GM21825 (cell line): ENCODE measurements around the gene SLC22A5.

Experiments used
- ATAC-seq: cut with Tn5 transposase; IDR thresholded peaks from one replicate; pipeline ENCODE4 v1.9.1; 2021; ENCODE audit warnings: mild to moderate bottlenecking, moderate library complexity; ENCODE audit not compliant: unreplicated experiment

SLC22A5 gene

GRCh38 chr5:132364319-132364718, 5.2 kb upstream of the SLC22A5 start:
- no peak for ATAC-seq

- ATAC-seq, result no peak
Observed at GRCh38 chr5:132365213-132365612, 4.3 kb upstream of the SLC22A5 start.

GRCh38 chr5:132368186-132368585, 1.3 kb upstream of the SLC22A5 start:
- ATAC-seq, result no peak

GRCh38 chr5:132369007-132369473, 470 bp upstream of the SLC22A5 start:
- ATAC-seq, result no peak

- ATAC-seq, result no peak
Observed at GRCh38 chr5:132370181-132370970, 866 bp downstream of the SLC22A5 start.

GRCh38 chr5:132370971-132371602, 1.6 kb downstream of the SLC22A5 start:
- ATAC-seq, result no peak

- no peak for ATAC-seq
Observed at GRCh38 chr5:132371603-132371994, 2.1 kb downstream of the SLC22A5 start.

GRCh38 chr5:132372127-132372526, 2.6 kb downstream of the SLC22A5 start:
- ATAC-seq, result no peak

GRCh38 chr5:132372542-132372941, 3.0 kb downstream of the SLC22A5 start:
- ATAC-seq, result no peak

GRCh38 chr5:132375957-132376356, 6.4 kb downstream of the SLC22A5 start:
- ATAC-seq, result no peak

GRCh38 chr5:132376694-132377641, 7.5 kb downstream of the SLC22A5 start:
- ATAC-seq, result no peak

GRCh38 chr5:132377738-132378137, 8.2 kb downstream of the SLC22A5 start:
- ATAC-seq, result no peak

- ATAC-seq, result no peak
Observed at GRCh38 chr5:132378580-132378979, 9.1 kb downstream of the SLC22A5 start.

GRCh38 chr5:132380047-132380446, 10.5 kb downstream of the SLC22A5 start:
- no peak for ATAC-seq

- no peak for ATAC-seq
Observed at GRCh38 chr5:132380741-132381140, 11.2 kb downstream of the SLC22A5 start.

GRCh38 chr5:132381614-132382013, 12.1 kb downstream of the SLC22A5 start:
- no peak for ATAC-seq

- no peak for ATAC-seq
Observed at GRCh38 chr5:132383261-132383660, 13.8 kb downstream of the SLC22A5 start.

- no peak for ATAC-seq
Observed at GRCh38 chr5:132383984-132384383, 14.5 kb downstream of the SLC22A5 start.

- no peak for ATAC-seq
Observed at GRCh38 chr5:132384506-132385050, 15.1 kb downstream of the SLC22A5 start.

- ATAC-seq, result no peak
Observed at GRCh38 chr5:132385326-132386105, 16.0 kb downstream of the SLC22A5 start.
